GM06990 (cell line): ENCODE data around the gene PTCSC3.

ENCODE experiments used
- DNase-seq: peaks from one replicate; pipeline ENCODE4 v3.0.0-alpha.2; 2011; ENCODE audit not compliant: insufficient read length; ENCODE audit errors: extremely low read depth
- H3K27me3 ChIP-seq: replicated peaks from 2 replicates; pipeline ENCODE4 v1.6.0; 2011; ENCODE audit warnings: low read length; ENCODE audit not compliant: control insufficient read depth, insufficient read depth
- H3K36me3 ChIP-seq: 2 replicates; pipeline ENCODE4 v1.5.1; 2011; ENCODE audit warnings: low read length; ENCODE audit not compliant: control insufficient read depth, insufficient read depth
- H3K4me3 ChIP-seq: replicated peaks from 2 replicates; pipeline ENCODE4 v1.5.1; 2011; ENCODE audit warnings: low read depth, mild to moderate bottlenecking, control low read depth, low read length
- TF ChIP-seq, protein P1 (sequence below): IDR thresholded peaks from 2 replicates; pipeline ENCODE4 v1.5.1; 2011; ENCODE audit warnings: low read length, control low read depth, mild to moderate bottlenecking, inconsistent platforms; ENCODE audit not compliant: insufficient read depth, poor library complexity, severe bottlenecking

PTCSC3 gene

DNA sequence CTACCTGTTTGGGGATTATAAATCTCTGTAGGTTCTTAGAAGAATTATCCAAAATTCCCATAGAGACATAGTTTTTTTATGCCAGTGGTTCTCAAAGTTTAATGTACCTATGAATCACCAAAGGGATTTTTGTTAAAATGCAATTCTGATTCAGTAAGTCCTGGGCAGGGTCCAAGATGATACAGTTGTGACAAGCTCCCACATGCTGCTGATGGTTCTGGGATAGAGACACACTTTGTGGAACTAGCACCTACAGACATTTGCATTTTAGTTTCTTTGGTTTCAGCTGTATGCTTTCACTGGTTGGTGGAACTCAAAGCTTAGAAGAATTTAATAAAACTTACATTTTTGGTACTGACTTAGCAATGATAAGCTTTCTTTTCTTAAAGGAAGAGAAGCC is 80.4 kb downstream of the PTCSC3 start:
- Histone ChIP-seq H3K4me3 (no peak overlapping the region), H3K36me3 (no peaks in the 10 kb centered on the region), H3K27me3 (no peaks in the 10 kb centered on the region)
- no peak for DNase-seq
- TF ChIP-seq, protein P1, sequence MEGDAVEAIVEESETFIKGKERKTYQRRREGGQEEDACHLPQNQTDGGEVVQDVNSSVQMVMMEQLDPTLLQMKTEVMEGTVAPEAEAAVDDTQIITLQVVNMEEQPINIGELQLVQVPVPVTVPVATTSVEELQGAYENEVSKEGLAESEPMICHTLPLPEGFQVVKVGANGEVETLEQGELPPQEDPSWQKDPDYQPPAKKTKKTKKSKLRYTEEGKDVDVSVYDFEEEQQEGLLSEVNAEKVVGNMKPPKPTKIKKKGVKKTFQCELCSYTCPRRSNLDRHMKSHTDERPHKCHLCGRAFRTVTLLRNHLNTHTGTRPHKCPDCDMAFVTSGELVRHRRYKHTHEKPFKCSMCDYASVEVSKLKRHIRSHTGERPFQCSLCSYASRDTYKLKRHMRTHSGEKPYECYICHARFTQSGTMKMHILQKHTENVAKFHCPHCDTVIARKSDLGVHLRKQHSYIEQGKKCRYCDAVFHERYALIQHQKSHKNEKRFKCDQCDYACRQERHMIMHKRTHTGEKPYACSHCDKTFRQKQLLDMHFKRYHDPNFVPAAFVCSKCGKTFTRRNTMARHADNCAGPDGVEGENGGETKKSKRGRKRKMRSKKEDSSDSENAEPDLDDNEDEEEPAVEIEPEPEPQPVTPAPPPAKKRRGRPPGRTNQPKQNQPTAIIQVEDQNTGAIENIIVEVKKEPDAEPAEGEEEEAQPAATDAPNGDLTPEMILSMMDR: no peak

DNA sequence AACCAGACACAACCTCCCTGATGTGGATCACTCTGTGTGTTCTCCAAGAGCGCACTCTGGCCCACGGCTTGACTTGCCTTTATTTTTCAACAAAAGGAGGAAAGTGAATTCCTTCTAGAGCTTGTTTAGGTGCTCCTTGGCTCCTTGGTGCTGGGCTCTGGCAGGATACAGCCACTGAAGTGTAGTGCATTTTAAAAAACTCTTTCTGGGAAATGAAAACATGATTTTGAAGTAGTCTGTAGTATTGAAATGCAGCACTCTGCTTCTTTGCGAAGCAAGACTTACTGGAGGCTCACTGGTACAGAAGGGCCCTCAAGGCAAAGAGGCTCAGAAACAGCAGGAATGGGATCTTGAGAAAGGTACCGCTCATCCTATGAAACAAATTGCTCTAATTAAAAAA is 81.6 kb downstream of the PTCSC3 start:
- TF ChIP-seq, protein P1: no peak
- DNase-seq: no peak
- no peak overlapping the region for H3K4me3 ChIP-seq
- no peaks in the 10 kb centered on the region for H3K27me3 ChIP-seq
- H3K36me3 ChIP-seq: no peaks in the 10 kb centered on the region

DNA sequence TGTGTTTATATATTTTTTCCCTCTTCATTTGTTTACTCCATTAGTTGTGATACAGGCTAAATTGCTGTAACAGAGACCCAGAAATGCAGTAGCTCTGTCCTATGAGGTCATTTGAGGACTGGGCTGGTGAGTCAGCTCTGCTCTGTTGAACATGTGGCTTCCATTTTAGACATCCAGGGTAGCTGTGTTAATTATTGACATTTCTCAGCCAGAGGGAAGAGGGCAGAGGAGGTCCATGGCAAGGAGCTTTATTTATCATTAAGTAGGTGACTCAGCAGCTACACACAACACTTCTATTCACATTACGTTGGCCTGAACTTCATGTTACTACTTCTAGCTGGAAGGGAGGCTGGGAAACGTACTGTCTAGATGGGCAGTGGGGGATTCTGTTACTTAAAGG is 85.4 kb downstream of the PTCSC3 start:
- Histone ChIP-seq H3K36me3 (no peaks in the 10 kb centered on the region), H3K4me3 (no peak overlapping the region), H3K27me3 (no peaks in the 10 kb centered on the region)
- DNase-seq: no peak
- TF ChIP-seq, protein P1: no peak

DNA sequence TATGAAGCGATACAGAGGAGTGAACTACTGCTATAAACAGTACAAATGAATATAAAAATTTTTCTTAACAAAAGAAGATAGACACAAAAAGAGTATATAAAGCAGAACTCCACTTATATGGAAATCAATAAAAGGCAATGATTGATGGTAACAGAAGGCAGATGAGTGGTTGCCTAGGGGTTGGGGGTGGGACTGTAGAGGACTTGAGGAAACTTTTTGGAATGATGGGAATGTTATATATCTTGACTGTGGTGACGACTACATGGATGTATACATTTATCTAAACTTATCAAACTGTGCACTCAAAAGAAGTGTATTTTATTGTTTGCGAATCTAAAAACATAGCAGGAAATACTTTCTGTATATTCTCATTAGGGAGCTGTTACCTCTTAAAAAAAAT is 89.1 kb downstream of the PTCSC3 start:
- no peak for DNase-seq

DNA sequence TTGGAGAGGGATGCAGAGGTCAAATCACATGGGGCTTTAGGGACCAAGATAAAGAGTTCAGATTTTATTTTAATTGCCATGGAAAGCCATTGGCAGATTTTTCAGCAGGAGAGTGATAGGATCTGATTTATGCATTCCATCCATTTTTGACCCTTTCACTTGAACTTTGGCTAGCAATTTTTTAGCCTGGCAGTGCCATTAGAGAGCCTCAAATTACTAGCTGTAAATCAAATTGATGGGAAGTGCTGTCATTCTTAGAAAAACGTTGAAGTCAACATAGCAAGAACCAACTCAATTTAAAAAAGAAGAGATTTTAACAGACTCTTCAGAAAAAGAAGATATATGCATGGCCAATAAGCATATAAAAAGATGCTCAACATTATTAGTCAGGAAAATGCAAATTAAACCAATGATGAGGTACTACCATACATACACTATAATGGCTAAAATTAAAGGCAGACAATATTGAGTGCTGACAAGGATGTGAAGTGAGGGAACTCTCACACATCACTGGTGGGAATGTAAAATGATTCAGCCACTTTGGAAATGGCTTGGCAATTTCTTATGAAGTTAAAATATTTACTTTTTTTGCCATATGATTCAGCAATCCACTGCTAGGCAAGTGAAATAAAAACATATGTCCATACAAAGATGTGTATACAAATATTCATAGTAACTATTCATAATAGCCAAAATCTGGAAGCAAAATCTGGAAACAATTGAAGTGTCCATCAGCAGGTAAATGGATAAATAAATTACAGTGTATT is 89.7 kb downstream of the PTCSC3 start:
- Histone ChIP-seq H3K27me3 (no peaks in the 10 kb centered on the region), H3K36me3 (no peaks in the 10 kb centered on the region), H3K4me3 (no peak overlapping the region)
- no peak for DNase-seq
- TF ChIP-seq, protein P1: no peak

More for the DNA sequence above, 89.1 kb downstream of the PTCSC3 start:
- Histone ChIP-seq H3K27me3 (no peaks in the 10 kb centered on the region), H3K36me3 (no peaks in the 10 kb centered on the region), H3K4me3 (no peak overlapping the region)
- TF ChIP-seq, protein P1: no peak
